ENCODE measurements around the gene TBC1D12.

The TBC1D12 gene

DNA sequence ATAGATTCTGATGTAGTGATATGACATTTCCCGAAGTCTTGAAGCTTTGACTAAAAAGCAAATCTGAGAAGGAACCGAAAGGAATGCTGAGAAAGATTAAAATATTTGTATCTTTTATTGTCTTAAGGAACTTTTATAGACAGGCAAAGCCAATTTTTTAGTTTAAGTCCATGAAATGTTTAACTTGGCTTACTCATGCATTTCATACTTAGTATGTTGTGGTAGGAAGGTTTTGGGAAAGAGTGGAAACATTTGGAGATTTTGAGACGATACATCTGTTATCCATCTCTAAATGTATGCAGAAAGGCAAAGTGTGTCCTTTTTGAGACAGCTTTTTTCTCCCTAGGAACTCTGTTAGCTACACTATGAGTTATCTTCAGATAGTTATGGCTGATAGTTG lies 10.1 kb downstream of the TBC1D12 start:
- H3K36me3 ChIP-seq (ENCODE audit: control insufficient read depth, low read length): no peaks in the 10 kb centered on the region
- 0 out of 2 replicates have a peak, but pooled peaks cover 4% of the 10 kb centered on the region for H3K27me3 ChIP-seq (ENCODE audit: control insufficient read depth, low read length)
- no peaks in the 10 kb centered on the region for H3K9me3 ChIP-seq (ENCODE audit: control insufficient read depth, insufficient read depth, low read length)
- H3K4me2 ChIP-seq (ENCODE audit: low read length): no peak overlapping the region
- H3F3A ChIP-seq (ENCODE audit: control insufficient read depth, insufficient read depth): no peaks in the 10 kb centered on the region
- TF ChIP-seq, protein P1, sequence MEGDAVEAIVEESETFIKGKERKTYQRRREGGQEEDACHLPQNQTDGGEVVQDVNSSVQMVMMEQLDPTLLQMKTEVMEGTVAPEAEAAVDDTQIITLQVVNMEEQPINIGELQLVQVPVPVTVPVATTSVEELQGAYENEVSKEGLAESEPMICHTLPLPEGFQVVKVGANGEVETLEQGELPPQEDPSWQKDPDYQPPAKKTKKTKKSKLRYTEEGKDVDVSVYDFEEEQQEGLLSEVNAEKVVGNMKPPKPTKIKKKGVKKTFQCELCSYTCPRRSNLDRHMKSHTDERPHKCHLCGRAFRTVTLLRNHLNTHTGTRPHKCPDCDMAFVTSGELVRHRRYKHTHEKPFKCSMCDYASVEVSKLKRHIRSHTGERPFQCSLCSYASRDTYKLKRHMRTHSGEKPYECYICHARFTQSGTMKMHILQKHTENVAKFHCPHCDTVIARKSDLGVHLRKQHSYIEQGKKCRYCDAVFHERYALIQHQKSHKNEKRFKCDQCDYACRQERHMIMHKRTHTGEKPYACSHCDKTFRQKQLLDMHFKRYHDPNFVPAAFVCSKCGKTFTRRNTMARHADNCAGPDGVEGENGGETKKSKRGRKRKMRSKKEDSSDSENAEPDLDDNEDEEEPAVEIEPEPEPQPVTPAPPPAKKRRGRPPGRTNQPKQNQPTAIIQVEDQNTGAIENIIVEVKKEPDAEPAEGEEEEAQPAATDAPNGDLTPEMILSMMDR (IDR thresholded peaks at IDR 0.05; ENCODE audit: low read depth, low read length, poor library complexity, severe bottlenecking): no peak
- TF ChIP-seq EZH2phosphoT487 (IDR thresholded peaks at IDR 0.05; ENCODE audit: borderline replicate concordance, low read length): no peak
- no peaks in the 10 kb centered on the region for H3K9me2 ChIP-seq (replicated peaks; ENCODE audit: control insufficient read depth, low read length)
- H3K79me2 ChIP-seq (ENCODE audit: control insufficient read depth, low read length): peaks cover 41% of the 10 kb centered on the region
- H3K27ac ChIP-seq (ENCODE audit: low read depth, low read length): no peak overlapping the region
- no peaks in the 10 kb centered on the region for H4K20me1 ChIP-seq (ENCODE audit: control insufficient read depth, insufficient read depth, low read depth, low read length)
- no peak overlapping the region for H3K4me3 ChIP-seq (ENCODE audit: low read length)
- H3K4me1 ChIP-seq (ENCODE audit: control insufficient read depth, low read length): peaks cover 7% of the 10 kb centered on the region; the same call in 1 of the 2 replicates

GRCh38 chr10:94413361-94413760 lies 11.0 kb downstream of the TBC1D12 start:
- Histone ChIP-seq H3K36me3 (ENCODE audit: control insufficient read depth, low read length) (no peaks in the 10 kb centered on the region), H3K27ac (ENCODE audit: low read depth, low read length) (no peak overlapping the region), H3K4me2 (ENCODE audit: low read length) (no peak overlapping the region), H3K9me2 (replicated peaks; ENCODE audit: control insufficient read depth, low read length) (no peaks in the 10 kb centered on the region), H3K9me3 (ENCODE audit: control insufficient read depth, insufficient read depth, low read length) (no peaks in the 10 kb centered on the region), H3K4me1 (ENCODE audit: control insufficient read depth, low read length) (peaks cover 7% of the 10 kb centered on the region; the same call in 1 of the 2 replicates), H3K4me3 (ENCODE audit: low read length) (no peak overlapping the region), H4K20me1 (ENCODE audit: control insufficient read depth, insufficient read depth, low read depth, low read length) (no peaks in the 10 kb centered on the region), H3K79me2 (ENCODE audit: control insufficient read depth, low read length) (peaks cover 39% of the 10 kb centered on the region), H3F3A (ENCODE audit: control insufficient read depth, insufficient read depth) (no peaks in the 10 kb centered on the region), H3K27me3 (ENCODE audit: control insufficient read depth, low read length) (0 out of 2 replicates have a peak, but pooled peaks cover 4% of the 10 kb centered on the region)
- TF ChIP-seq EZH2phosphoT487 (IDR thresholded peaks at IDR 0.05; ENCODE audit: borderline replicate concordance, low read length): no peak
- TF ChIP-seq, protein P1 (IDR thresholded peaks at IDR 0.05; ENCODE audit: low read depth, low read length, poor library complexity, severe bottlenecking): no peak

GRCh38 chr10:94416896-94417295 lies 14.6 kb downstream of the TBC1D12 start:
- Histone ChIP-seq H3K36me3 (ENCODE audit: control insufficient read depth, low read length) (no peaks in the 10 kb centered on the region), H3F3A (ENCODE audit: control insufficient read depth, insufficient read depth) (no peaks in the 10 kb centered on the region), H3K9me2 (replicated peaks; ENCODE audit: control insufficient read depth, low read length) (no peaks in the 10 kb centered on the region), H3K4me3 (ENCODE audit: low read length) (no peak overlapping the region), H4K20me1 (ENCODE audit: control insufficient read depth, insufficient read depth, low read depth, low read length) (no peaks in the 10 kb centered on the region), H3K9me3 (ENCODE audit: control insufficient read depth, insufficient read depth, low read length) (no peaks in the 10 kb centered on the region), H3K4me2 (ENCODE audit: low read length) (no peak overlapping the region), H3K79me2 (ENCODE audit: control insufficient read depth, low read length) (peaks cover 42% of the 10 kb centered on the region), H3K4me1 (ENCODE audit: control insufficient read depth, low read length) (peaks cover 7% of the 10 kb centered on the region; the same call in 1 of the 2 replicates), H3K27me3 (ENCODE audit: control insufficient read depth, low read length) (no peaks in the 10 kb centered on the region), H3K27ac (ENCODE audit: low read depth, low read length) (no peak overlapping the region)
- no peak for TF ChIP-seq EZH2phosphoT487 (IDR thresholded peaks at IDR 0.05; ENCODE audit: borderline replicate concordance, low read length)
- TF ChIP-seq, protein P1 (IDR thresholded peaks at IDR 0.05; ENCODE audit: low read depth, low read length, poor library complexity, severe bottlenecking): no peak
